G401 (cell line): ENCODE results near the gene B4GALNT3. TPM values are rescaled to one million over a fixed set of nuclear protein-coding genes. Genes with fewer than 3 reads are reported as not detected.

Experiments
- DNase-seq: peaks from one replicate; pipeline ENCODE4 v3.0.0-alpha.2; 2015; ENCODE audit warnings: low spot score
- in situ Hi-C: cut with HindIII; loops from 2 replicates; pipeline ENCODE4 v1.10.0; 2016; ENCODE audit warnings: low sequenced_read_pairs, mixed read lengths
- total RNA-seq: library from RNA; depleted of rRNA; stranded (reverse); fragments of >200 nt; shearing (Covaris generic); gene quantifications from 2 replicates; pipeline ENCODE4 v1.2.3, GENCODE V29; 2014

The B4GALNT3 gene
- total RNA-seq, 1 experiment from 2014 or later: 2.6 TPM

DNA sequence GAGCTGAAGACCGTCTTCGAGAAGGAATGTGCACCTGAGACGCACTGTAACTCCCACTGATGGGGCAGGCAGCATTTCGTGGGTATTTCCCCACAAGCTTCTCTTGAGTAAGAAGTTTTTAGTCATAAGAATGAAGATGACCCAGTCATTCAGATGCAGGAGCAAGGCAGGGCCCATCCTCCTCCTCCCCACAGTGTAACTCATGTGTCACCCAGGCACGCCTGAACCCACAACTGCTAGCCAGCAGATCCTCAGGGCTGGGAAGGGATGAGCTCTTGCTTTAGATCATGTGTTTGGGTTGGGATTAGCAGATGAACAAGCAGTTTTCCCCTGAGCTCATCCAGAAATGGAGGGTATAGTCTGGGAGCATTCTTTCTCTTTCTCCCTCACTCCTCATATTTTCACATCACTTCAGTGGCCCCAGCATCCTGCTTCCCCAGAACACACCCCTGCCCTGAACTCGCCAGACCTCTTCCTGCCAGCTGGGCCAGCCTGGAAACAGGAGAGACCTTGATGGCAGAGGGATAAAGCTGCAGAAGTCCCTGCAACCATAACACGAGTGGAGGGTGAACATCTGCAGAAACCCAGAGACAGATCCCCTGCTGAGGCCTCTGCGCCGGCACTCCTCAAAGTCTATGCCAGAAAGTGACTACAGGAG is 73.3 kb downstream of the B4GALNT3 start:
- in situ Hi-C loops: no loop called here
- no peak for DNase-seq

DNA sequence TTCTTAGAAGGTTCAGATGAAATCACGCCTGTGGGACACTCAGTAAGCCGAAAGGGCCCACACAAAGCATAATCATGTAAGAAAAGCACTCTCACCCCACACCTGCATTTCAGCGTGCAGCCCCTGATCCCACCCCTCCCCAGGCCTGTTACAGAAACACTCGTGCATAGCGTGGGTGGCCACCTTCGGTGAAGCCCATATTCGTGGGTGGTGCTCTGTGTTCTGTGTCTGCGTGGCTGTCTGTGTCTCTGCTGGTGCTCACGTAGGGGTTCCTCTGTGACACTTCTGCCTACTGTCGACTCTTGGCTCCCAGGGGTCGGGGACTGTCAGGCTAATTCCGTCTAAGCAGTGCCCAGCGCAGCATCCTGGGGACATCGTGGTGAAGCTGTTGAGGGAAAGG is 74.0 kb downstream of the B4GALNT3 start:
- DNase-seq: no peak
- in situ Hi-C loops: no loop called here

DNA sequence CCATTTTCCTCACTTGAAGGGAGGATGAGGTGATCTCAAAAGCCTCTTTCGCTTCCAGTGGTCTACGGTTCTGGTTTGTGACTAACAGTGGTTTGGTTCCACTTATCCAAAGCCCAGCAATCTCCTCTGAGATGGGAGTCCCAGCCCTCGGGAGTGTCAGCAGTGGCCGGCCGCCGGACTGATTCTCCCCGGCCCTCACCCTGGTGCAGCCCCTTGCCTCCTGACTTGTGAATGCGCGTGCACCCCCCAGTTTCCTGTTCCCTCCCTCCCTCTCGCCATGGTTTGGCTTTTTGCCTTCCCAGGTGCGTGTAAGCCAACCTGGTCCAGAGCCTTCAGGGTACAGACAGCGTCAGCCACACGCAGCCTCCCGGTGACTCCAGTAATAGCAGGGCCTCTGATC is 74.5 kb downstream of the B4GALNT3 start:
- no peak for DNase-seq
- in situ Hi-C loops: no loop called here

DNA sequence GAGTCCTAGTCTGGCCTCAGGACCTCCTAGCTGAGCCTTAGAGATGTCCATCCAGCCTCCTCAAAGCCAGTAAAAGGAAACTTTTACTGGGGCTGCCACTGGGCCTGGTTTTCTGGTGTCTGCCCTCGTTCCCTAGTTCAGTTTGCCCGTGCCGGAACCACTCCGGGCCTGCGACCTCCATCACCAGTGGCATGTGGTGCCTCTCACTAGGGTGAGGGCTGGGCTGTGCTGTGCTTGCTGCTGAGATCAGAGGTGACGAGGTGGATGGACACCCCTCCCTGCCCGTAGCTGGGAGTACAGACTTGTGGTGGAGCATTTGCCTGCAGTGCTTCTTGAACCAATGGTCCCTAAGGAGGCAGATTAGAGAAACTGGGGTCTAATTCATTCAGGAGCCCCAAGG is 75.7 kb downstream of the B4GALNT3 start:
- DNase-seq: no peak
- in situ Hi-C loops: no loop called here

DNA sequence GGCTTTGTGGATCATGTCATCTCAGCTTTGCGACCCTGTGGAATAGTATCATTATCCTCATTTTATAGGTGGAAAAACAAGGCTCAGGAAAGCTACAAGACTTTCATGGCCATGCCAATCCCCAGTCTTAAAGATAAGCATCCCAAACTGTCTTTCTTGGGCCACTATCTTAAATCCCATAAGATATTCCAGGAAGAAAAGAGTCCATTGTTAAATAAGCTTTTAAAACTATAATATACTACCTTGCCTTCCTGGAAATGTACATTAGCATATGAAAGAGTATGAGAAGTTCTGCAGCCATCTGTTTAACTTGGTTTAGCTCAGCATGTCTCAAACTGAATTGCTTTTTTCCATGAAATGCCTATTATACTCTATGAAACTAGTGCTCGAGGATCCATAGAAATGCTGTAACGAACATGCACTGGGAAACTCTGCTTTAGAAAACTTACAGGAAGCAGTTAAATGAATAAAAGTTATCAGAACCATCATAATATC is 77.1 kb downstream of the B4GALNT3 start:
- DNase-seq: no peak
- in situ Hi-C loops: no loop called here

DNA sequence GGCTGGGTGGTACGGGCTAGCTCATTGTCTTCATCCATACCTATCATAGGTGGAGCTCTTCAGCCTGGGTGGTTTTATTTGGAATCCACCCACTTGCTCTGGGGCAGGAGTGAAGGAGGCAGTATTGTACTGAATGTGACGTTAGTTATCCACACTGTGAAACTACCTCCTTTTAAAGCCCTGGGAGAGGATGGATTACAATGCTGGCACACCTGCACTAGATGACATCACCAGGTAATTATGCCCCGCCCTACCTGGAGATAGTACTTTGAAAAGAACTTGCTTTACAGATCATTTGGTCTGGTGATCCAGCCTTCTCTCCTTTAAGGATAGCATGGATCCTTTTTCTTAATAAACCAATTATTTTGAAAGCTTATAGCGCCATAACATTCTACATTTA is 78.0 kb downstream of the B4GALNT3 start:
- in situ Hi-C loops: no loop called here

DNA sequence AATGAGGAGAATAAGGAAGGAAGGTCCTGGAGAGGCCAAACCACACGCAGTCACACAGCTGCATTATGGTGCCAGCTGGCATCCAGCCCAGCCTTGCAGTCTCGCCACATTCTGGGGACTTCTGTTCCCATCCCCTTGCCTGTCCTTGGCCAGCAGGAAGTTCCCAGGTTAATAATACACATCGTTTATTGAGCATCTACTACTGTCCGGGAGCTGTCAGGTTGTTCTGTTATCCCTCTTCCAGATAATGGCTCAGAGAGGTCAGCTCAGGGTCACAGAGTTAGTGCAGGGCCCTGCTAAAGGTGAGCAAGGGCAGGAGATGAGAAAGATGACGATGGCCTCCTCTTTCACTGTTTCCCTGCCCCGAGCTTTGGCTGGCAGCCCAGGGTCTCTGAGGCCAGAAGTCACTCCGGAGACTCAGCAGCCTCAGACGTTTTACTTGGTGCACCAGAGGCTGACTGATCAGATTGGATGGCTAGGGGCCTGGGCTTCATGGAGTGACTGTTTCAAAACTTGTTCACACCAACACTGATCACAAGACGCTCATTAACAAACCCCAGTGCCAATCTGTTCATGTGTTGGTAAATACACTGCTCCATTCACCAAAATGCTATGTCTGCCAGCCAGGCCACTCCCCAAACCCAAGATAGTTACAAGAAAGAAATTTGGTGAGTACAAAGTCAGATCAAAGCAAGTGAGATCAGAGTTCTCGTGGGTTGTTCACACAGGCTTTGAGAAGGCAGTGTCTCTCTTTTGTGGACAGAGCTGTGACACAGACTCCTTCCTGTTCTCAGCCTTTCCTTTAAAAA is 79.2 kb downstream of the B4GALNT3 start:
- in situ Hi-C loops: no loop called here
- DNase-seq: no peak

More for the DNA sequence above, 78.0 kb downstream of the B4GALNT3 start:
- no peak for DNase-seq

DNA sequence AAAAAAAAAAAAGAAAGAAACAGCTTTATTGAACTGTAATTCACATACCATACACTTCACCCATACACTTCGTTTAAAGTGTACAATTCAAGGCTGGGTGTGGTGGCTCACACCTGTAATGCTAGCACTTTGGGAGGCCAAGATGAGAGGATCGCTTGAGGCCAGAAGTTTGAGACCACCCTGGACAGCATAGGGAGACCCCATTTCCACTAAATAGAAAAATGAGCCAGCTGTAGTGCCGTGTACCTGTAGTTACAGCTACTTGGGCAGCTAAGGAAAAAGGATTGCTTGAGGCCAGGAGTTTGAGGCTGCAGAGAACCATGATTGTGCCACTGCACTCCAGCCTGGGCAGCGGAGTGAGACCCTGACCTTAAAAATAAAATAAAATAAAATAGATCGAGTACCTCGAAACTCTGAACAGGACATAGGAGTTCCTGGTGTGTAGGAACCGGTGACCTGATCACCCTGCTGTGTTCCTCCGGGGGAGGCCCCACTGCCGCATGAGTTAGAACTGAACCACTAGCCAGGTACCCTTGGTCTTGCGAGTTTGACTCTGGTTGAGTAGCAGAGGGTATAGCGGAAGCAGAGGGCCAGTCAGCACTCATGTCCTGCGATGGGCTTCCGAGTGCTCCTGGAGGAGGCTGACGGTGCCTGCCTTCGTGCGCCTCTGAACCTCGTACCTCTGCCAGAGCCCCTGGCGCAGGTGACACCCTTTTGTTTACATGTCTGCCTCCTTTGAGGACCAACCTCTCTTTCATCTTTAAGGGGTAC is 80.0 kb downstream of the B4GALNT3 start:
- in situ Hi-C loops: loop anchor here (5.0 kb wide), 2 partner anchors 62 to 97 kb away; no protein-coding TSS in a partner anchor
- DNase-seq: no peak

DNA sequence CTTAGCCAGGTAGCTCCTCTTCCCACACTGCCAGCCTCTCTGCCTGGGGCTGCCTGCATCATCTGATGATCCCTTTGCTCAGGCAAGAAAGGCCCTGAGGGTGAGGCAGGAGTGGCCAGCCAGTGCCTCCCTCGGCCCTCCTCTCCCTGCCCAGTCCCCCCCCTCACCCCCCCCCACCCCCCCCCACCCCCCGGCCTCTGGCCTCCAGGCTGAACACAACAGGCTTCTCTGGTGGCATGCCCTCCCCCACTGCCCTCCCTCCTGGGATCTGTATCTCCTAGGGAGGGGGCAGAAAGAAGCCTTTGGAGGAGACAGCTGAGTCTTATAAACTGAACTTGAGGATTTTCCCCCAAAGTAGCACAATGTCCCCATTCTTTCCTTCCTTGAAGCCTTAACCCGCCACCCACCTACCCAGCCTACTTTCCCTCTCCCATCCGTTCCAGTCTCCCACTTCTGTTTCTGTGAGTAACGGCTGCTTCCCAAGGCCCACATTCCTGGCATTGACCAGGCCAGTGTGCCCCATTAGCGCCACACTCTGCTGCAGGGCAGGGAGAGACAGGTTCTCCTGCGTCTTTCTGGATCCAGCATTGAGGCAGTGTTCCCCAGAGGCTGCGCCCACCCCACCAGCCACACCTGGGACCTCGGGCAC is 82.1 kb downstream of the B4GALNT3 start:
- in situ Hi-C loops: loop anchor here (5.0 kb wide), 2 partner anchors 64 to 99 kb away; no protein-coding TSS in a partner anchor
- DNase-seq: no peak

DNA sequence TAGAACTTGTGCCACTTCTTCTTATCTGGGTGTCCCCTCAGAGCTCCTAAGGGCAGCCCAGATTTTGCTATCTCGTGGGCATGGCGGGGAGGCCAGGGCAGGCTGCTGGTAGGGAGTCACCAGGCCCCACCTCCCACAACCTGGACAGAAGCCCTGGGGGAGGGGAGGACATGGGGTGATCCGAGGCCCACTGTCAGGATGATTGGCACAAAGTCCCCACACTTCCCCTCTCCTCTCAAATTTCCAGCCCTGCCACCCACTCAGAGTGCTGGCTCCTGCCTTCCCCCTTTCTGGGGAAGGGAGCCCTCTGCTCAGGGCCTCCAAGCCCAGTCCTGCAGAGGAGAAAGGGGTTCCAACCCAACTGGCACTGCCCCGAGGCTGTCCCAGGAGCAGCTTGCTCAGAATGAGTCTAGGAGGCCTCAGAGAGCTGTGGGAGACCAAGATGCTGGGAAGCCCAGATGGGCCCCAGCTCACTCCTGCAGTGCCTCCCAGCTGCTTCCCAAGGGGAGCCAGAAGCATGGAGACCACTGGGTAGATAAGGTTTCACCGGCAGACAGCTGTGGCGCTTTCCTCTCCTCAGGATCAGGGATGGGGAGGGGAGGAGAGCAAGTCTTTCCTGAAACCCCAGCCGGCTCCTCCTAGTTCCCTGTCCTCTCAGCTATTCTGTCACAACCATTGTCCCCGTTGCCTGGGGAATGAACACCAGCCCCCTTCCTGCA is 82.8 kb downstream of the B4GALNT3 start:
- no peak for DNase-seq
- in situ Hi-C loops: loop anchor here (5.0 kb wide), 2 partner anchors 65 to 100 kb away; no protein-coding TSS in a partner anchor

DNA sequence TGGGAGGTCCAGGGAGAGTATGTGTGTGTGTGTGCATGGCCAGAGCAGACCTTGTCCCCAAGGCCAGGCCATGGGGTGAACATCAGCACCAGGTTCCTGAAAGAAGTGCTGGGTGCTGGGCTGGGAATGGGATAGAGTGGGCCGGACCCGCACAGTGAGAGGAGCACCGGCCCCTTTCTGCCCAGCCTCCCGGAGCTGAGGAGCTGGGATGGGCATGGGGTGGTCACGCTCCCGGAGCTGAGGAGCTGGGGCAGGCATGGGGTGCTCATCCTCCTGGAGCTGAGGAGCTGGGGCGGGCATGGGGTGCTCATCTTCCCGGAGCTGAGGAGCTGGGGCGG is 83.3 kb downstream of the B4GALNT3 start:
- no peak for DNase-seq
- in situ Hi-C loops: loop anchor here (5.0 kb wide), 2 partner anchors 66 to 101 kb away; no protein-coding TSS in a partner anchor

DNA sequence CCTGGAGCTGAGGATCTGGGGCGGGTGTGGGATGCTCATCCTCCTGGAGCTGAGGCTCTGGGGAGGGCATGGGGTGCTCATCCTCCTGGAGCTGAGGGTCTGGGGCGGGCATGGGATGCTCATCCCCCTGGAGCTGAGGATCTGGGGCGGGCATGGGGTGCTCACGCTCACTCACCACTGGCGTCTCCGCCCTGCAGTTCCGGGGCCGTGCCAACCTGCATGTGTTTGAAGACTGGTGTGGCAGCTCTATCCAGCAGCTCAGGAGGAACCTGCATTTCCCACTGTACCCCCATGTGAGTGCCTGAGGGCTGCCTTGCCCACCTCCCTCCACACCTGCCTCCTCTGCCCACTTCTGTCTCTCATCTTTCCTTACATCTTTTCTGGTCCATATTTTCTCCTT is 84.4 kb downstream of the B4GALNT3 start:
- in situ Hi-C loops: loop anchor here (5.0 kb wide), 2 partner anchors 67 to 102 kb away; no protein-coding TSS in a partner anchor
- DNase-seq: no peak

DNA sequence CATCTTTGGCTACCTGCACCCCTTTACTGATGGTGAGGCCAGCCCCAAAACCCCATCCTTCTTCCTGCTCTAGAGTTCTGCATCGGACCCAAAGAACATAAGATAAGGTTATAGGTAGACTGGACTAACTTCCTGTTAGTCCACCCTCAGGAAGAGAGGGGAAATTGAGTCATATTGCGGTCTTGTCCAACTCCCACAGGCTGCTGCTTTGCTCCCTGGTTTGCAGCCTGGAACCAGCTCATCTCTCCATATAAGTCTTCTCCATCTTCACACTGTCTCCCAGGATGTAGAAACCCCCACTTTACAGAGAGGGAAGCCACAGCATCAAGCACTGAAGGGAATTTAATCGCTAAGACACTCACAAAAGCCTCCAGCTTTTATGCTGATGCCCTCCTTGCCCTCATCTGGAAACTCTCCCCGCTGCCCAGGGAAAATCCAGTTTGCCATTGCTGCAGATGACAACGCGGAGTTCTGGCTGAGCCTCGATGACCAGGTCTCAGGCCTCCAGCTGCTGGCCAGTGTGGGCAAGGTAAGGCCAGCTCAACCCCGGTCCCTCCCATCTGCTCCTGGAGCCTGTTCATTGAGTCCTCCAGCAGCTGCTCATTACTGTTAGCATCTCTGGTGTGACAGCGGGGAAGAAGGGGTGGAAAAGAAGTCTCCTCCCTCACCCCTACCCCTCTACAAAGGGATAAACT is 85.3 kb downstream of the B4GALNT3 start:
- in situ Hi-C loops: loop anchor here (5.0 kb wide), 2 partner anchors 68 to 103 kb away; no protein-coding TSS in a partner anchor
- DNase-seq: no peak

DNA sequence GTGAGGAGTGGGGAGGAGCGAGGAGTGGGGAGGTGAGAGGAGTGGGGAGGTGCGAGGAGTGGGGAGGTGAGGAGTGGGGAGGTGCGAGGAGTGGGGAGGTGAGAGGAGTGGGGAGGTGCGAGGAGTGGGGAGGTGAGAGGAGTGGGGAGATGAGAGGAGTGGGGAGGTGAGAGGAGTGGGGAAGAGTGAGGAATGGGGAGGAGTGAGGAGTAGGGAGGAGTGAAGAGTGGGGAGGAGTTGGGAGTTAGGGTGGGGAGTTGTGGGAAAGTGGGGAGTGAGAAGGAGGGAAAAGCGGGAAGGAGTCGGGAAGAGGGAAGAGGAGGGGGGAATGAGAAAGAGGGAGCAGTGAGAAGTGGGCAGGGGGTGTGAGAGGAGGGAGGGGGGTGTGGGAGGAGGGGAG is 86.1 kb downstream of the B4GALNT3 start:
- no peak for DNase-seq
- in situ Hi-C loops: no loop called here

DNA sequence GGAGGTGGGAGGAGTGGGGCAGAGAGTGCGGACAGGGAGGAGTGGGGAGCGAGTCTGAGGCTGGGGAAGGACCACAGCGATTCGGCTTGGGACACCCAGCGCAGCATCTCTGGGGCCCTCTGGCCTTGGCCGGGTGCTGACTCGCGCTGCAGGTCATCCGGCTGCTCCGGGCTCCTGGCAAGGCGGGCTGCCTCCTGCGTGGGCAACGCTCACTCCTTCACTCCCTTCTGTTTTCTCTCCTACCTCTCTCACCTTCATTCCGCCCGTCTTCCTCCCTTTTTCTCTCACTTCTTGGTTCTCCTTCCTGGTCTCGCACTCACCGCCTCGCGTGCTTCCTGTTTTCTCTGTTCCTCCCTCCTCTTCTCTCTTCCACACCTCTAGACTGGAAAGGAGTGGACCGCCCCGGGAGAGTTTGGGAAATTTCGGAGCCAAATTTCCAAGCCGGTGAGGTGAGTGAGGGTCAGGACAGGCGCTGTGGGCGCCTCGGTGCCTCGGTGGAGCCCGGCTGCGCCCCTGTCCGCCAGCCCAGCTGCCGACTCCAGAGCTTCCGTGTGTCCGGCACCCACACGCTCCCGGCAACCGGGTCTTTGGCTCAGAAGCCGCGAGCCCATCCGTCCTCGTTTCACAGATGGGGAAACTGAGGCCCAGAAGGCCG is 86.7 kb downstream of the B4GALNT3 start:
- no peak for DNase-seq
- in situ Hi-C loops: no loop called here

DNA sequence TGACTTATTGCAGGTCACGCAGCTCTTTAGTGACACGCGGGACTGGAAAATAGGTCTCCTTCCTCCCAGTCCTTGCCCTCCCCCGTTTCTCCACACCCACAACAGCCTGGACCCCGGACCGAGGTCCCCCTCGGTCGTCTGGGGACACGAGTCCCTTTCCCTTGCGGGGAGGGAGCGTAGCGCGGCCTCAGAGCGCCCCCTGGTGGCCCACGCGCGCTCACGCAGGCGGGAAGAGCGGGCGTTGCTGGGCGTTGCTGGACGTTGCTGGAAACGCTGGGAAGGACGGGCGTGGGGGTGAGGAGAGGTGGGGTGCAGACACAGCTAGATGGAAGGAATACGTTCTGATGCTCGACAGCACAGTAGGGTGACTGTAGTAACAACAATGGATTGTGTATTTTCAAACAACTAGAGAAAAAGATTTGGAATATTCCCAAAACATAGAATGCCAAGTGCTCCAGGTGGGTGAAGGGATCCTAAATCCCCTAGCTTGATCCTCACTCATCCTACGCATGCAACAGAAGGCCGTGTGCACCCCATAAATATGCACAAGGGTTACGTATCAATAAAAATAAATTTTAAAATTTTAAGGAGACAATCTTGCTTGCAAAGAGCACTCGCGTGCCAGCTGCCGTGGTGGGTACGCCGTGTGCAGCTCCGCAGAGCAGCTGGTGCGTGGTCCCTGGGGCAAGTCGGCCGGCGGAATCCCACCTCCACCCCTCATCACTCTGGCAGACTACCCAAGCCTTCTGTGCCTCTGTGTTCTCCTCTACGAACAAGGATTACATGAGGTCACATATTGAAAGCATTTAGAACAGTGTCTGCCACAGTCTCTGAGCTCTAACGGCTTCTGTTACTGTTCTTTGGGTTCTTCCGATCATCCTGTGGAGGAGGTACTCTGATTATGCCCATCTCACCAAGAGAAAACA is 87.4 kb downstream of the B4GALNT3 start:
- DNase-seq: peak; percentile 55
- in situ Hi-C loops: no loop called here
